Spleen (tissue), 11 donors: Measurements from ENCODE around the gene FBN1. TPM values are rescaled to one million over a fixed set of nuclear protein-coding genes. Genes with fewer than 3 reads are reported as not detected.

Experiments
- DNase-seq: peaks from one replicate; pipeline ENCODE4 v3.0.0-alpha.2; 2020
- H3K27ac ChIP-seq, 8 donors: fragments of 200-600 bp; sonication (generic) in 7 of 8; 1 replicate in 4 of 8; 2 replicates in 4 of 8; pipeline versions ENCODE4 v1.5.0 to v1.8.0; 2016 to 2021; ENCODE audit warnings: inconsistent platforms in 4 of 8, mild to moderate bottlenecking in 4 of 8, moderate library complexity in 1 of 8
- H3K27me3 ChIP-seq, 7 donors: fragments of 200-600 bp; sonication (generic) in 6 of 7; replicated peaks in 1 of 7; 1 replicate in 4 of 7; 2 replicates in 3 of 7; pipeline versions ENCODE4 v1.5.0 to v1.8.0; 2016 to 2021; ENCODE audit warnings: inconsistent platforms in 3 of 7, mild to moderate bottlenecking in 1 of 7
- H3K36me3 ChIP-seq, 6 donors: fragments of 200-600 bp; sonication (generic) in 5 of 6; 1 replicate in 4 of 6; 2 replicates in 2 of 6; pipeline versions ENCODE4 v1.5.0 to v1.8.0; 2016 to 2021; ENCODE audit warnings: inconsistent platforms in 2 of 6
- H3K4me1 ChIP-seq, 6 donors: fragments of 200-600 bp; sonication (generic) in 5 of 6; 1 replicate in 3 of 6; 2 replicates in 3 of 6; pipeline versions ENCODE4 v1.5.0 to v1.8.0; 2016 to 2021; ENCODE audit warnings: inconsistent platforms in 3 of 6
- H3K4me3 ChIP-seq, 8 donors: fragments of 200-600 bp; sonication (generic) in 7 of 8; 1 replicate in 4 of 8; 2 replicates in 4 of 8; pipeline versions ENCODE4 v1.5.0 to v1.8.0; 2016 to 2021; ENCODE audit warnings: inconsistent platforms in 4 of 8, mild to moderate bottlenecking in 4 of 8, moderate library complexity in 2 of 8
- H3K9me3 ChIP-seq, 8 donors: fragments of 200-600 bp; sonication (generic) in 7 of 8; 1 replicate in 4 of 8; 2 replicates in 4 of 8; pipeline versions ENCODE4 v1.5.0 to v1.8.0; 2016 to 2021; ENCODE audit warnings: inconsistent platforms in 4 of 8
- CTCF ChIP-seq, 11 experiments: fragments of 200-600 bp in 7 of 11; fragments of 450-650 bp in 4 of 11; sonication (generic) in 4 of 11; IDR thresholded peaks in 8 of 11; conservative IDR thresholded peaks in 3 of 11; 1 replicate in 7 of 11; 2 replicates in 4 of 11; pipeline versions ENCODE4 v1.4.0 to v1.8.0; 2016 to 2021; ENCODE audit warnings: antibody characterized with exemption in 11 of 11, inconsistent platforms in 4 of 11, mild to moderate bottlenecking in 1 of 11
- POLR2A ChIP-seq, 3 donors: fragments of 450-650 bp; IDR thresholded peaks; one replicate each; pipeline ENCODE4 v1.5.1; 2017; ENCODE audit warnings: antibody characterized with exemption in 3 of 3, mild to moderate bottlenecking in 1 of 3
- POLR2AphosphoS5 ChIP-seq, 3 donors: sonication (generic); formaldehyde crosslinking; IDR thresholded peaks; one replicate each; pipeline ENCODE4 v1.5.1; 2017; ENCODE audit warnings: antibody characterized with exemption in 3 of 3
- WGBS, 5 donors: extraction: QIAGEN DNeasy Blood & Tissue Kit in 3 of 5; methylation state at CpG; one replicate each; pipeline versions ENCODE4 v1.1.5 to v1.1.7; 2013 to 2018; 5-methylcytosine and 5-hydroxymethylcytosine counted together
- intact Hi-C: fragments of 100-400 bp; cut with DNase I; formaldehyde crosslinking; loops from one replicate; pipeline ENCODE4 v1.15.0; 2023; ENCODE audit warnings: low total_unique reads
- polyA plus RNA-seq, 3 donors: library from polyadenylated mRNA; stranded (reverse); fragments of 200-250 nt; gene quantifications; one replicate each; pipeline ENCODE4 v1.2.1, GENCODE V29; 2013
- total RNA-seq, 7 donors: library from RNA; depleted of rRNA in 3 of 7; stranded (reverse); fragments of >200 nt in 3 of 7; fragmentation: NEBNext Ultra II Directional in 4 of 7; extraction: Animal tissue kit (Norgen Biotek cat#: 25700) in 4 of 7; gene quantifications; one replicate each; pipeline versions ENCODE4 v1.1.0 to v1.2.1, GENCODE V29; 2016 to 2021
- donor health status: healthy with polysubstance abuse.
- donor health status: DM: no; HTN: no; CAD: no; lungs with moderate emphysema.
- donor health status: DM: no; HTN: no; CAD: no.
- donor health status: Bipolar disorder and iron deficiency.
- donor health status: healthy.
- donor health status: DM: no; HTN: no; CAD: no.
- donor health status: DM: yes; HTN: yes; CAD: no.

FBN1 gene
- total and polyA plus RNA-seq, 10 donors: 3.2 to 139 (median 45.4) TPM

- H3K36me3 ChIP-seq: no peaks in the 10 kb centered on the region
- no peak overlapping the region for H3K4me3 ChIP-seq
- H3K9me3 ChIP-seq: no peaks in the 10 kb centered on the region
- TF ChIP-seq CTCF (IDR thresholded peaks at IDR 0.05 in 8 of 11, conservative IDR thresholded peaks at IDR 0.05 in 3 of 11) (no peak), POLR2A (IDR thresholded peaks at IDR 0.05) (no peak), POLR2AphosphoS5 (IDR thresholded peaks at IDR 0.05) (no peak)
- H3K4me1 ChIP-seq: no peaks in the 10 kb centered on the region
- intact Hi-C loops: no loop called here
- DNase-seq: no peak
- no peak overlapping the region for H3K27ac ChIP-seq
- WGBS, 5 donors: 60 to 65% (median 62%) methylated on average over 3 of the region's 3 CpGs
- no peaks in the 10 kb centered on the region for H3K27me3 ChIP-seq
These were observed 29.4 kb upstream of the FBN1 start for GRCh38 chr15:48674876-48675275.

GRCh38 chr15:48672206-48672605 is 26.7 kb upstream of the FBN1 start:
- H3K27ac ChIP-seq: no peak overlapping the region
- no peaks in the 10 kb centered on the region for H3K4me1 ChIP-seq
- intact Hi-C loops: no loop called here
- TF ChIP-seq POLR2A (IDR thresholded peaks at IDR 0.05) (no peak), POLR2AphosphoS5 (IDR thresholded peaks at IDR 0.05) (no peak), CTCF (IDR thresholded peaks at IDR 0.05 in 8 of 11, conservative IDR thresholded peaks at IDR 0.05 in 3 of 11) (no peak)
- no peaks in the 10 kb centered on the region for H3K9me3 ChIP-seq
- 68 to 84% (median 80%) methylated on average over 6 of the region's 6 CpGs for WGBS, 5 donors
- H3K27me3 ChIP-seq: no peaks in the 10 kb centered on the region
- H3K36me3 ChIP-seq: no peaks in the 10 kb centered on the region
- no peak overlapping the region for H3K4me3 ChIP-seq
- no peak for DNase-seq

- Histone ChIP-seq H3K27ac (no peak overlapping the region), H3K4me1 (no peaks in the 10 kb centered on the region), H3K27me3 (no peaks in the 10 kb centered on the region), H3K4me3 (no peak overlapping the region), H3K36me3 (no peaks in the 10 kb centered on the region), H3K9me3 (no peaks in the 10 kb centered on the region)
- no peak for DNase-seq
- TF ChIP-seq POLR2AphosphoS5 (IDR thresholded peaks at IDR 0.05) (no peak), CTCF (IDR thresholded peaks at IDR 0.05 in 8 of 11, conservative IDR thresholded peaks at IDR 0.05 in 3 of 11) (no peak), POLR2A (IDR thresholded peaks at IDR 0.05) (no peak)
- 67 to 77% (median 71%) methylated on average over 6 of the region's 6 CpGs for WGBS, 5 donors
- intact Hi-C loops: no loop called here
These were observed 25.9 kb upstream of the FBN1 start for GRCh38 chr15:48671103-48672022.

- no peak for DNase-seq
- no peaks in the 10 kb centered on the region for H3K9me3 ChIP-seq
- no peaks in the 10 kb centered on the region for H3K27me3 ChIP-seq
- no peaks in the 10 kb centered on the region for H3K36me3 ChIP-seq
- 87 to 93% (median 92%) methylated on average over 1 of the region's 1 CpG for WGBS, 5 donors
- TF ChIP-seq POLR2AphosphoS5 (IDR thresholded peaks at IDR 0.05) (no peak), CTCF (IDR thresholded peaks at IDR 0.05 in 8 of 11, conservative IDR thresholded peaks at IDR 0.05 in 3 of 11) (no peak), POLR2A (IDR thresholded peaks at IDR 0.05) (no peak)
- no peaks in the 10 kb centered on the region for H3K4me1 ChIP-seq
- intact Hi-C loops: no loop called here
- no peak overlapping the region for H3K4me3 ChIP-seq
- no peak overlapping the region for H3K27ac ChIP-seq
These were observed 22.2 kb upstream of the FBN1 start for GRCh38 chr15:48667701-48668100.
